ENCODE results near the gene GALNT18.

The GALNT18 gene

DNA sequence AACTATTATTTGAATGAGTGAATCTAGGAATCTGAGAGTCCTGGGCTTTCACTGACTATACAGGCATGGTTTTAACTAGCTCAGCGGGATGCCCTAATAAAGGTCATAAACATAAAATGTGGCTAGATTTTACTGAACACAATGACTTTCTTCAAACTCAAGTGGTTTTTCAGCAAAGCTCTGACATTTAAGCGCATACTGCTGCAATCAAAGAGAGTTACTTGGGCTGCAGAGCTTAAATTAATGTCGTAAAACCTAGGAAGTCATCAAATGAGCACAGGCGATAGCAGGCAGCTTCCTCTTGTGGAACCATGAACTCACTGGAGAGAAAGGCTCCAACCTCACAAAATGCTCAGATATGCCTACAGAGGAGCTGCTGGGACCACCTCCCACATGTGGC, 275.5 kb downstream of the GALNT18 start:
- no peak for DNase-seq (ENCODE audit: low read depth)

DNA sequence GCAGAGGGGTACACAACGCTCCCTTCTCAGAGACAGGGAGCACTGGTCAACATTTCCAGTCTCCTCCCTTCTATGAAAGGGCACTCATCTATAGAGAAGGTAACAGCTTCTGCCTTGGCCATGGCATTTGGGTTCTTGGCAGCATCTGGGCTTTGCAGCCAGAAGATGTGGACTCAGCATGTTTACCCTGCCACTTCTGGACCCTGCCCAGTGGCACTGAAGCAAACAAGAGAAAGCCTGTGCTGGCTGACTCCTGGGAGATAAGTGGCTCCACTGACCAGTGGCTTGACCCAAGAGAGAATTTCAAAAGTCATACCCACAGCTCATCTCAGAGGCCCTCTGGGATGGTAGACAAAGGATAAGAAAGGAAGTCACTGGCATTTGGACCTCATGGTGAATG, 276.7 kb downstream of the GALNT18 start:
- no peak for DNase-seq (ENCODE audit: low read depth)

DNA sequence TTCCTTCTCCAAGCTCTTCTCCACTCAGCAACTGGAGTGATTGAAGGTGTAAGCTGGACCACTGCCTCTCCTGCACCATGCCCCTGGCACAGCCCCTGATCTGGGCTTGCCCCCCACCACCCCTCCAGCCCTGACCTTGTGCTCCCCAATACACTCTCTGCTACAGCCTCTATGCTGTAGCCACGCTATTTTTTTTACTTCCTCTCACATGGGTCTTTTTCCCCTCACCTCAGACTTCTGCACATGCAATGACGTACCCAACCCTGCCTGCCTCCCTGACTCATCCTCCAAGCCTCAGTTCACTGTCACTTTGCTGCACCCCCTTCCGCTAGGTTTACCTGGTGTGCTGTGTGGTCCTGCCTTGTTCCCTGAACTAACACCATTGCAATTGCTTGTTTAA, 277.8 kb downstream of the GALNT18 start:
- DNase-seq (ENCODE audit: low read depth), result no peak

DNA sequence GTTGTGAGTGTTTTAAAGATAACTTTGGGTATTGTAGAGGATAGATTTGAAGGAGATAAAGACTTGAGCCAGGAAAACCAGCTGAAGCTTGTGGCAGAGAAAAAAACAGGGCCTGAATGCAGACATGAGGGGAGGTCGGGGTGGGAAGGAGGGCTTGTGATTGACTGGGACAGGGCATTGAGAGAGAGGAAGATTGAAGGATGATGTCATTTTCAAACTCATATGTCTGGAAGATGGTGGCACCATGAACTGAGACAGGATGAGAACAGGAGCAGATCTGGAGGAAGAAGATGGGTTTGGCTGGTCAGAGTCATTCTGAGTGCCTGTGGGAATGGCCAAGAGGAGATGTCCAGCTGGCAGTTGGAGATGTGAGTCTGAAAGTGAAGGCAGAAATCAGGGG, 283.5 kb downstream of the GALNT18 start:
- no peak for DNase-seq (ENCODE audit: low read depth)

DNA sequence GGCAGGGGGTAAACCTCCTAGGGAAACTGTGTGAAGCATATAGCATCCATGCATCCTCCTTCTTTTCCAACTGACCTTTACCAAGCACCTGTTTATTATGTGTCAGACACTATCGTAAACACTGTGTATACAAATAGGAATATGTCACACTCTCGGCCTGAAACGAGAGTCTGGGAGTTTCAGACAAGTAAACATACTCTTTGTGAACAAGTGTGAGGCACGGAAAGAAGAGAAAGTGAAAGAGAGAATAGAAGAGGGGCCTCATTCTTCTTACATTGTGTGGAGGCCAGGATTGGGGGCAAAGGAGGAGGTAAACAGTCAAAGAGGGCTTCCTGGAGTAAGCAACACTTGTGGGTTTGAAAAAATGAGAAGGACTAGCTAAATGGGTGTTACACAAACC, 285.1 kb downstream of the GALNT18 start:
- DNase-seq (ENCODE audit: low read depth), result no peak

DNA sequence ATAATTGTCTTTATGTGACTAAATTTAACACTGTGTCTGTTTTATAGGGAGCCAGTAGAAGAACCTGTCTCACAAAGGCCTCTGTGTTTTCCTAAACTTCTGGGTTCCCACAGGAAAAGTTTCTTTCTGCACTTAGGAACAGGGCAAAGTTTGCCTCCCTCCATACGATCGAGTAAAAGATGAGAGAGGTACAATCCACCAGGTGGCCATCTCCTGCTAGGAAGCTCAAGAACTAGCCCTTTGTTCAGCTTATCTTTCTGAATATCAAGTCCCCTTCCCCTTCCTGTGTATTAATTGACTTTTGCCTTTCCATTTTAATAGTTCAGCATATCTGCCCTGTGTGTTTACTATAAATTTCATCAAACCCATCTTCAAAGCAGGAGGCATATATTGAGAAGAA, 286.8 kb downstream of the GALNT18 start:
- no peak for DNase-seq (ENCODE audit: low read depth)

DNA sequence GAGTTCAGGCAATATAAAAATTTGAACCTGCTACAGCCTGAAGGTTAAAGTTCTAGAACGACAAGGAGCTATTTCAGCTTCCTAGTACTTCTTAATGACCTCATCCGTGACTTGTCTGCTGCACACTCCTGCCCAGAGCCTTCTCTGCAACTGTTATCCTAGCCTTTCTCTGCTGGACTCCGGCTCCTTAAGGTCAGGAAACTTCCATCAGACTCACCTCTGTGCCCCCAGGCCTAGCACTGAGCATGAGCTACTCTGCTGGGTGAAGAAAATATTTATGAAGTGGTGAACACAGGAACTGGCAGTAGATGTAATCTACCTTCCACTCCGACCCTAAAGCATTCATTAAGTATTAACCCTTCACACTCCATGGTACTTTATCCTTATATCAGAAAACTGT, 287.2 kb downstream of the GALNT18 start:
- DNase-seq (ENCODE audit: low read depth), result no peak

DNA sequence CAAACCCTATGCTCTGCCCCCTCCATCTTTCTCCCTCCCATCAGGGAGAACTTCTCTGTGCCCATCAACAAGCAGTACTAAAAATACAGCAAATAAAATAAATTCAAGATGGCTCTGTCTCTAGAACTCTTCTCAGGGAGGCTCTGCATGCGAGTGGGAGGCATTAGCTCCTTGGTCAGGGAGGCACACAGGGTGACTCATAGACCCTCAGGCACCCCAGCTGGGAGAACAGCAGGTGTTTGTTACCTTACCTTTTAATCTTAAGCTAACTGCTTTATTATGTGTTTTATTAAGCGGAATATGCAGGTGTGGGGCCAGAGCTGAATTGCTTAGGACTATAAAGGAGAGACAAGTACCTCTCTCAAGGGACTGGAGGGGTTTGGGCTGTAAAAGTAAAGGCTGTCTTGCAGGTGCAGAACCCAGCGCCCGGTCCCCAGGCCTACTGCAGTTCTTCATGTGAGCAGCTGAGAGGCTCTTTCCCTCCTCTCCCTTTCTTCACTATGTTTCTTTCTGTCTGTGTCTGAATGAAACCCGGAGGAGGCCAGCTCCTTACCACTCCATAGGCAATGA, 289.6 kb downstream of the GALNT18 start:
- DNase-seq (ENCODE audit: low read depth), result no peak

DNA sequence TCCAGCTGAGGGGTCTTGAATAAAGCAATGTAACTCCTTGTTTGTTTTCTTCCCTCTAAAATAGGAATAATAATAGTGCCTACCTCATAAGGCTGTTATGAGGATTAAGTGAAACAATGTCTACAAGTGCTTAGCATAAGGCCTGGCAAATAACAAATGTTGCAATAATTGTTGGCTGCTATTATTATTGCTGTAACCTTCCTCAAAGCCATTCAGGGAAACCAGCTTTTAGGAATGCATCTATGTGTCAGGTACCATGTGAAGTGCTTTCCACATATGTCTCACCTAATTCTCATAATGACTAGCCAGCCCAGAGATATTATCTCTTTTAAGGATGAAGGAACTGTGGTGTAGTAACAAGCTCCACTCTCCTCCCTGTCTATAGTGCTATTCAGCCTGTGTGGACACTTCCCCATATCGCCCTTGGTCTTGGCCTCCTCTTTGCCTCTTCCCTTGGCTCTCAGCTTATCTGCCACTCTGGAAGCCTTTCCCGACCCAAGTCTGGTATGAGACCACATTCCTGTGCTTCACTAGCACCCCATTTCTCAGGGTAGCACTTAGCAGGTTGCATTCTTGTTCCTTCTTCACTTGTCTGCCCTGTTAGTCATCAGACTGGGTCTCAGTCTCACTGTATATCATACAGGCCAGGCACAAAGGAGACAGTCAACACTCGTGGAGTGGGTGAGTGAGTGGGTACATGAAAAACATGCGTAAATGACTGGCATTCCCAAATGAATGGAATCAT, 292.6 kb downstream of the GALNT18 start:
- DNase-seq (ENCODE audit: low read depth), result no peak

DNA sequence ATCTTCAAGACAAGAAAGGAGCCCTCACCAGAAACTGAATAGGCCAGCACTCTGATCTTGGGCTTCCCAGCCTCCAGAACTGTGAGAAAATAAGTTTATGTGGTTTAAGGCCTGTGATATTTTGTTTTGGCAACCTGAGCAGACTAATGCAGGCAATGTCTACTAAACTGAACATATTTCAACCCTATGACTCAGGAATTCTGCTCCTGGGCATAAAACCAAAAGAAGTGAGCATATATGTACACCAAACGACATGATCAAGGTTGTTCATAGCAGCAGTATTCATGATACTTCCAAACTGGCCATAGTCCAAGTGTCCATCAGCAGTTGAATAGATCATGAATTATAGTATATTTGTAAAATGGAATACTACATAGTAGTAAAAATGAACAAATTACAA, 297.7 kb downstream of the GALNT18 start:
- DNase-seq (ENCODE audit: low read depth), result no peak

DNA sequence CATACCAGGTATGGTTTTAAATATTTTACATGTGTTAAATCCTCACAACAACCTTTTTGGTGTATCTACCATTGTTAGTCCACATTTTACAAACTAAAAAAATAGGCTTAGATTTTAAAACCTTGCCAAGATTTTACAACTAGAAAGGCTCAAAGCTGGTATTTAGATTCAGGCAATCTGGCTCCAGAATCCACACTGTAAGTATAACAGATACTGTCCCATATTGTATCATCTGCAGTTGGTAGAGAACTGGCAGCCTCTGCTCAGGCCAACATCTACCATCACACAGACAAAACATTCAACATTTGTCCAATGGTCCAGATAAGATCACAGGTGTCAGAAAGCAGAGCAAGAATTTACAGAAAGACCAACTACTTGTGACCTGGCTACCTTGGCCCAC, 299.7 kb downstream of the GALNT18 start:
- DNase-seq (ENCODE audit: low read depth), result no peak

DNA sequence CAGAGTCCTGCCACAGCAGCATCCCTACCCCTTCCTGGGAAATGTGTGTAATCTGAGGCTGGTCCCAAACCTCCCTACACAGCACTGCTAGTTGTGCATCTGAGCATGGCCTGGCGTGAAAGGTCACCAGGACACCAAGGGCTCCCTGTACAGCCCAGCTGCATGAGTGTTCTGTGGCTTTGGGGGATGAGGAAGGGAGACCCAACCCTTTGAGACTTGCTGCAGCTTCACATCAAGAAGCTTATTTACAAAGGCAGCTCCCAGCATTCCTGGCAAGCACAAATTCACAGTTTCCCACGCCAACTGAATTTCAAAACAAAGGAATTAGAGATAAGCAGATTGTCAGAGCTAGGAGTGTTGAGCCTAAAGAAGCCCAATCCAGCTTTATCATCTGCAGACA, 301.0 kb downstream of the GALNT18 start:
- no peak for DNase-seq (ENCODE audit: low read depth)

DNA sequence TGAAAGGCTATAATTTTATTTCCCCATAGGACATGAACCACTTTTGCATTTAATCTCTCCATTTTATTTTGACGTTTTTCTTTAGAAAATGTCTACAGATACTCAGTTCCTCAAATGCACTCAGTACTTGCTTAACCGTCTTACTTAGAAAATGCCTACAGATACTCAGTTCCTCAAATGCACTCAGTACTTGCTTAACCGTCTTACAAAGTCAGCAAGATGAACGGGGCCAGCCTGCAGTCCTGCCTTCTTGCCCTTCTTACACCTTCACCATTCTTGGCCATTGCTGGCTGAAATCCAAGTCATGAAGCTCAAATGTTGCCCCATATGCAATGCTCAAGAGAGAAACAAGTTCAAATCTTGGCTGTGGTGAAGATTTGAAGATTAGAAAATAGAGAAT, 302.8 kb downstream of the GALNT18 start:
- no peak for DNase-seq (ENCODE audit: low read depth)

DNA sequence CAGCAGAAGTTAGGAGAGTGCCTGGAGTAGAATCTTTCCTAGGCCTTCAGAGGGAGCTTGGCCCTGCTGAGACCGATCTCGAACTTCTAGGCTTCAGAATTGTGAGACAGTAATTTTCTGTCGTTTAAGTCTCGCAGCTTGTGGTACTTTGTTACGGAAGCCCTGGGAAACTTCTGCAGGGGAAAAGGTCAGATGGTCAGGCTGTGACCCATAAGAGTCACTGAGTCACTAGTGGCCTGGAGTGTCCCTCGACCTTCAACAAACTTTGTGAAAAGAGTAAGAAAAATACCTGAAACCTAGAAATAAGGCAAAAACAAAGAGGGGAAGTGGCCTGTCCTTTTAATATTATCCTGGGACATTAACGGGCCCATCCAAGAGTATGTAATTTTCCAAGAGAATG, 303.3 kb downstream of the GALNT18 start:
- no peak for DNase-seq (ENCODE audit: low read depth)

DNA sequence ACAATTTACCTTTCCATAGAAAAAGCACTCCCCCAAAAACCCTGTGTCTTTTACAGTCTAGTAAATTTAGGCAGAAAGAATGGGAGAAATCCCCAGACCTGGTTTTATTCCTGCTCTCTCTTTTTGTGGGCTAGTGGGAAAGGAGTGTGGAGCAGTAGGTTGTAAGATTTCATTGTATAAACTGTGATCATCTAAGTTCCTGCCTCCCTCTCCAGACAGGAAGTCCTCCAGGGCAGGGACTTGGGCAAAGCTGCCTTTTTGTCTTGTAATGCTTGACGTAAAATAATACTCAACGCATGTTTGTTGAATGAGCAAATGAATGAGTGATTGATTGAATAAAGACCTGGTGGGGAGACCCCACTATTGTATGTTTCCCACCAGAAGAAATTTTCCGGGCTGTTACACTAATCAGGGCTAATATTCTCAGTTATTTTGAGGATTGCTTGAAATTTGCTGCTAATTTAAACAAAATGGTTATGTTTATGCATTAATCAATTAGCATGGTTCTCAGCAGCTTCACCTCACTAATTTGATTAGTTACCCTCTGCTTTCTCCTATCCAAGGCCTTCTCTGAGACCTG, 305.1 kb downstream of the GALNT18 start:
- no peak for DNase-seq (ENCODE audit: low read depth)

DNA sequence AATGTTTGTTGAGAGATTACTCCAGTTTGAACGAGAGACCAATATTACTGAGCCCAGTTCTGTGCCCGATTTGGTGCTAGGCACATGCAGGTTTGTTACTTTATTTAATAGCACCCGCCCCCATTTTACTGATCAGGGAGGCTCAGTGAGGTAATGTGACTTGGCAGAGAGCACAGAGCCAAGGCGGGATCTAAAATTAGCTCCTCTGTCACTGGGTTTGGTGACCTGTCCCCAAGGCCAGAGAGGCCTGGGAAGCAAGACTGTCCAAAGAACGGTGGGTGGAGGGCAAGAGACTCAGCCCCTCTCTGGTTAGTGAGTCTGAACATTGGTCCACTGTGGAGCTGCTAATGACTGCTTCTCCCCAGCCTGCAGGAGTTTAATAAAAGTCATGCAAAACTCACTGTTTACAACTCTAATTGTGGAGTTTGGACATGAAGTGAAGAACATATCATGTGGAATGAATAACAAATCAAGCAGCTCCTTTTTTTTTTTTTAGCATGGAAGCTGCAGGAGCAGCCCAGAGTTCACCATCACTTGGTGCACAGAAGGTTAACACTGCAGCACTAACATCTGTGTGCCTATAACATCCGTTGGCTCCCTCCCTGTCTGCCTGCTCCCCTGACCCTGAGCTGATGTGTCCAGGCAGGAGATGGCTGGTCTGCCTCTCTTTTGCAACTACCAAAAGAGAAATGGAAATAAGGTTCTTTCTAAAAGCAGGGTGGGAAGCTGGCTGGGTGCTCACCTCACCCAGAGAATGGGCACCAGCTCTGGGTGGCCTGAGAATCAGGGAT, 307.7 kb downstream of the GALNT18 start:
- DNase-seq (ENCODE audit: low read depth), result no peak

DNA sequence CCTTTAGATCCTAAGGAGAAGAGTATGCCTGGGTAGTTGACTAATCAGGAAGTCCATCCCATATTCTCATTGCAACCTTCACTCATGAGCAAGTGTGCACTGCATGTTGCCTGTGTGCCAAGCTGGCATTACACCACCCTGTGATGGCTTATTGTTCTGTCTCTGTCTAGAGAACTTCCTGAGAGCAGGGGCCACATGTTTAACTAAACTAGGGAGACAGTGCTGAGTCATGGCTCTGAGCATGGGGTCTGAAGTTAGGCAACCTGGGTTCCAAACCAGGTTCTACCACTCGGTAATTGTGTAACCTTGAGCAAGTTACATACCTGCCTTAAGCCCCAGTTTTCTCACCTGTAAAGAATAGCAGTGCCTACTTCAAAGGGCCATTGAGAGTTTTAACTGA, 308.4 kb downstream of the GALNT18 start:
- DNase-seq (ENCODE audit: low read depth), result no peak

DNA sequence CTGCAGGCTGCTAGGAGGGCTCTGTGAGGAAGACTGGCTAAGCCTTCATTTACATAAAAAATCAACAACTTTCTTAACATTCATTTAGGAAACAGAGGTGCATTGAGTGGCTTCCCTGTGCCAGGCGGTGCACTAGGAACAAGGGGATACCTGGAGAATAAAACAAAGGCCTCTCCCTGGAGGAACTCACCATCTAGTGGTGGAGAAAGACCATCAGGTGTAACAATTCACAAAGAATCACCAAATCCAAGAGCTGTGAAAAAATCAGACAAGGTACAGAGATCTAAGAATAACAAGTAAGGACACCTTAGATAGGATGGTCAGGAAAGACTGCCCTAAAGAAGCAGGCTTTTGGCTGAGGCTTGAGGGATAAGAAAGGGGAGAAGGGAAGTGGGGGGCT, 309.1 kb downstream of the GALNT18 start:
- no peak for DNase-seq (ENCODE audit: low read depth)

DNA sequence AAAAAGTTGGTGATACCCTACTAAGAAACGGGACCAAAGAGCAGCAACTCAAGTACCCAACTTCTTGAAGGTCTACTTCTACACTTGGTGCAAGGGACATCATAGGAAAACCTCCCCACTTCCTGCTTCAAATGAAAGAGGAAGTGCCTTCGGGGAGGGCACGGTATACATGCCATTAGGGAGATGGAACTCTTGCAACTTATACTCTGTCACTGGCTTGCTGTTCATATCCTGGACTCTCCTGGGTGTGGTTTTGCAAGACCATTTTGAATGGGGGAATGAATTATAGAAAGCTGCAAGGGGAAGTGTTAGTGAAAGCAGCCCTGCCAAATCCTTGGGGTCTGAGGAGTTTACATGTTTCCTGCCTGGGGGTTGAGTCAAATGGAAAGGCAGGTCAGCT, 310.6 kb downstream of the GALNT18 start:
- no peak for DNase-seq (ENCODE audit: low read depth)

DNA sequence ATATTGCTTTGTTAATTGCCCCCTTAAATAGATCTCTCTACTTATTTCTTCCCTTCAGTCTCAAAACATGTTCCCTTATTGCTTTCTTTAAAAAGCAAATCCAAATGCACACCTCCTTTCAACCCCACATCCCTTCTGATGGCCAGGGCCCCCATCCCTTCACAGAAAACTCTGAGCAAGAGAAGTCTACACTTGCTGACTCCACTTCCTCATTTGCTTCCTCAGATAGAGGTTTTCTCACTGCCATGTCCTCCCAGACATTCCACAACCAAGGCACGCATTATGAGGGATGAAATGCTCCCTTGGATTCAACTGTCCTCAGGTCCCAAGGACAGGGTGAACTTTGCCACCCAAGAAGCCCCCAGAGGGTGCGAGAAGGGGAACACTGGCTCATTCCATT, 311.9 kb downstream of the GALNT18 start:
- no peak for DNase-seq (ENCODE audit: low read depth)

DNA sequence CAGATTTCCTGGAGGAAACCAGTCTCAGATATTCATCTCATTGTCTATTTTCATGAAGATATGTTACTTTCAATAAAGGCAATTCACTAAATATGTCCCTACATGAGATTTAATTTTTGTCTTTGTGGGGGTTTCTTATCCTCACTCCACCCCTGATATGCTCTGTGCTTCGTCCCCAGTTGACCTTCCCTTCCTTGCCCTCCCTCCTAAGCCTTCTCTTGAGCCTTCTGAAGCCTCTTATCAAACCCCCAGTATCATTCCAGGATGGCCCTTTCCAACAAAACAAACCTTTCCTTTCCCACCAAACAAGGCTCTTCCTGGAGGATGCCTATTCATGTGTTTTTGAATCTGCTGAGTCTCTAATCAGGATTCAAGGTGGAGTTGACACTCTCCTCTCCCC, 313.6 kb downstream of the GALNT18 start:
- DNase-seq (ENCODE audit: low read depth), result no peak

DNA sequence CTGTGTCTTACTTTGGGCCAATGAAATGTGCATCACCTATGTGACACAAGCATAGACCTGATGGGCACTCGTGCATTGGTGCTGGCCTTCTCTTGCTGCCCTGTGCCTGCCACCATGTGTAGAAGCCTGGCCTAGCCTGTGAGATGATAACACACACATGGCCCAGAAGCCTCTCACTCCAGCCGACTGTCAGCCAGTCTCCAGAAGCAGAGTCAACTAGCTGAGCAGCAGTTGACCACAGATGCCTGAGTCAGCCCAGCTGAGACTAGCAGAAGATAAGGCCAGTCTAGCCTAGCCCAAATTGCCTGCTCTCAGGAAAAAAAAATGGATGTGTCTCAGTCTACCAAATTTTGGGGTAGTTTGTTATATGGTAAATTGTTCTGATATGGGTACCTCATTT, 314.9 kb downstream of the GALNT18 start:
- DNase-seq (ENCODE audit: low read depth), result no peak

DNA sequence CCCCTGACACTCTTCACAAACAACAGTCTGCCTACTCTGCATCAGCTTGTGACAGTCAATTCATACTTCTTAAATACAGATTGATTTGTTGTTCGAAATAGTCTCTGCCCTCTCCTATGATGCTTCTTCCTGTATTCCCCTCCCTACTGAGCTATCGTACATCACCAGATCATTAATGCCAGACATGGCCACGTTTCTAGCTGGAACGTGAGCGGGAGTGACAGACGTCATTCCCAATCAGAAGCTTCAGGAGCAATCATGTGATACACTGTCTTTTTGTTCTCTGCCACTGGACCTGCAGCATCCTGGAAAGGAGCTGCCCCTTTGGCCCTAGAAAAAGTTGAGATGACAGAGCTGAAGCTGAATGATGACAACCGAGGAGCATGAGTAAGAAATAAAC, 317.3 kb downstream of the GALNT18 start:
- no peak for DNase-seq (ENCODE audit: low read depth)
